ENCODE results near the gene CHCHD3.

DNA sequence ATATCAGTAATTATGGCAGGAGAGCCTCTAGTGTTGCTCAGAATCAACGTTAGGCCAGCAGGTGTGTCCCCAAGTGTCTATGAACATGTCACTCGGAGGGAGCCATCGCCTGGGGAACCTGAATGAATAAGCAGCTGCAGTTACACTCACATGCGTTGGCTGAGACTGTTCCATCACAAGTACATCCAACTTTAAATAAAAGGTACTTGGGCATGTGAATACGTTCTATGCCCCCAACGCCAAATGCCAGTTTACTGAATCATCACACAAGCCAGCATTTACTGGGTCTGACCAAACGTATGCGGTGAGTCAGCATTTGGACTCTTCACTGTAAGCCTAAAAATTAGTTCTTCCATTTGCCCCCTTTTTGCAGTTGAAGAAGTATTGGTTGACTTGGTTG is 298.1 kb downstream of the CHCHD3 start:
- TF ChIP-seq, protein P1, sequence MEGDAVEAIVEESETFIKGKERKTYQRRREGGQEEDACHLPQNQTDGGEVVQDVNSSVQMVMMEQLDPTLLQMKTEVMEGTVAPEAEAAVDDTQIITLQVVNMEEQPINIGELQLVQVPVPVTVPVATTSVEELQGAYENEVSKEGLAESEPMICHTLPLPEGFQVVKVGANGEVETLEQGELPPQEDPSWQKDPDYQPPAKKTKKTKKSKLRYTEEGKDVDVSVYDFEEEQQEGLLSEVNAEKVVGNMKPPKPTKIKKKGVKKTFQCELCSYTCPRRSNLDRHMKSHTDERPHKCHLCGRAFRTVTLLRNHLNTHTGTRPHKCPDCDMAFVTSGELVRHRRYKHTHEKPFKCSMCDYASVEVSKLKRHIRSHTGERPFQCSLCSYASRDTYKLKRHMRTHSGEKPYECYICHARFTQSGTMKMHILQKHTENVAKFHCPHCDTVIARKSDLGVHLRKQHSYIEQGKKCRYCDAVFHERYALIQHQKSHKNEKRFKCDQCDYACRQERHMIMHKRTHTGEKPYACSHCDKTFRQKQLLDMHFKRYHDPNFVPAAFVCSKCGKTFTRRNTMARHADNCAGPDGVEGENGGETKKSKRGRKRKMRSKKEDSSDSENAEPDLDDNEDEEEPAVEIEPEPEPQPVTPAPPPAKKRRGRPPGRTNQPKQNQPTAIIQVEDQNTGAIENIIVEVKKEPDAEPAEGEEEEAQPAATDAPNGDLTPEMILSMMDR (conservative IDR thresholded peaks at IDR 0.05; ENCODE audit: low read depth, low read length): no peak
- TF ChIP-seq EZH2 (IDR thresholded peaks at IDR 0.05; ENCODE audit: low read length, unreplicated experiment): no peak
